ENCODE data around the gene TM4SF4. TPM values are rescaled to one million over a fixed set of nuclear protein-coding genes. Genes with fewer than 3 reads are reported as not detected.

TM4SF4 gene
- total and polyA plus RNA-seq, 2 of the 8 experiments (the other 6 are each of a cell fraction or from before 2014, with no cell fraction given), result not detected

DNA sequence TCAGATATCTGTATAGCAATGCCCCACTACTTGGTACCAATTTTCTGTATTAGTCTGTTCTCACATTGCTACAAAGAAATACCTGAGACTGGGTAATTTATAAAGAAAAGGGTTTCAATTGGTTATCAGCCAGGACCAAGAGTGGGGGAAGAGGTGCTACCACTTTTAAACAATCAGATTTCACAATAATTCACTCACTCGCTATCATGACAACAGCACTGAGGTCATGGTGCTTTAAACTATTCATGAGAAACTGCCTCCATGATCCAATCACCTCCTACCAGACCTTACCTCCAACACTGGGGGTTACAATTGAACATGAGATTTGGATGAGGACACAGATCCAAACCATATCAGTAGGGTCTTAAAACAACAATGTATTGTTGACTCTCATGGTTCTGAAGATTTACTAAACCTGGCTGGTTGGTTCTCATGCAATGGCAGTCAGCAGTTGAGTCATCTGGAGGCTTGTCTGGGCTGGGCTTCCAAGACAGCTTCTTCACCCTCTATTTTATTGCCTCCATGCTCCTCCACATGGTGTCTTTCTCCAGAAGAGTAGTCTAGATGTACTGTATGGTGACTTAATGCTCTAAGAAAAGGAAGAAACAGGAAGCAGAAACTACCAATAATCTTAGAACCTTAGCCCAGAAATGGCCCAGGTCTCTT is 21.2 kb upstream of the TM4SF4 start:
- H2BK20ac ChIP-seq (ENCODE audit: low read length), result 0 out of 2 replicates have a peak overlapping the region, but pooled peaks have one; percentile 26
- H4K8ac ChIP-seq (ENCODE audit: extremely low read depth, insufficient read depth, low read length), result no peak overlapping the region
- no peak overlapping the region for H3K56ac ChIP-seq (replicated peaks; ENCODE audit: insufficient read length, low read depth, low read length)
- H2AFZ ChIP-seq (ENCODE audit: low read length), result no peak overlapping the region
- ChIA-PET CTCF (ENCODE audit: partially characterized antibody) (no interaction called here), POLR2A (ENCODE audit: partially characterized antibody) (no interaction called here)
- no peak overlapping the region for H3K4ac ChIP-seq (replicated peaks; ENCODE audit: insufficient read length, low read depth, low read length)
- no peak overlapping the region for H3K14ac ChIP-seq (ENCODE audit: insufficient read length)
- H3K27me3 ChIP-seq (replicated peaks in 1 of 4; ENCODE audit: control insufficient read depth in 3 of 4, extremely low read depth in 1 of 4, insufficient read depth in 3 of 4, low read length in 3 of 4), result no peaks in the 10 kb centered on the region
- DNase-seq (ENCODE audit: low read depth in 1 of 2, low spot score in 2 of 2) (no peak), FAIRE-seq (no peak)
- no peak overlapping the region for H3K23ac ChIP-seq (ENCODE audit: insufficient read length)
- H3K9me3 ChIP-seq (ENCODE audit: insufficient read depth in 2 of 2, low read depth in 1 of 2, low read length in 1 of 2), result peaks cover 17 to 24% of the 10 kb centered on the region in 2 experiments
- 100% methylated on average over 1 of the region's 1 CpG; no CpG with 5 or more reads in 1 of the 2 experiments for WGBS, 2 experiments (ENCODE audit: extremely low coverage in 1 of 2, insufficient coverage in 1 of 2, insufficient read length in 1 of 2, insufficient replicate concordance in 2 of 2, low coverage in 1 of 2, low lambda C conversion rate in 2 of 2, missing lambda C conversion rate in 1 of 2)
- no peak overlapping the region for H3K18ac ChIP-seq (ENCODE audit: extremely low read depth, low read length)
- H2BK15ac ChIP-seq (ENCODE audit: low read length), result no peak overlapping the region
- no peaks in the 10 kb centered on the region for H3K79me2 ChIP-seq (ENCODE audit: control insufficient read depth in 1 of 2, insufficient read depth in 2 of 2, low read length in 2 of 2)
- no peaks in the 10 kb centered on the region for H3K79me1 ChIP-seq (ENCODE audit: low read depth, low read length)
- H3K9ac ChIP-seq (replicated peaks in 1 of 4; ENCODE audit: extremely low read depth in 1 of 4, low read depth in 3 of 4, low read length in 3 of 4), result no peak overlapping the region
- H2AK5ac ChIP-seq (ENCODE audit: low read depth, low read length), result no peak overlapping the region
- no peak overlapping the region for H3K4me2 ChIP-seq (ENCODE audit: insufficient read depth in 1 of 2, low read depth in 2 of 2, low read length in 2 of 2)
- H2BK5ac ChIP-seq (ENCODE audit: low read depth, low read length), result no peak overlapping the region
- H4K5ac ChIP-seq (ENCODE audit: insufficient read length, low read depth, low read length), result no peak overlapping the region
- no peak overlapping the region for H4K91ac ChIP-seq (replicated peaks; ENCODE audit: insufficient read length, low read length)
- no peak overlapping the region for H3K27ac ChIP-seq (ENCODE audit: low read depth, low read length)
- H3K23me2 ChIP-seq (ENCODE audit: low read depth, low read length), result no peaks in the 10 kb centered on the region
- no peak for TF ChIP-seq BACH1 (IDR thresholded peaks at IDR 0.05; ENCODE audit: low read length)
- TF ChIP-seq JUND (IDR thresholded peaks at IDR 0.05; ENCODE audit: low read length), result no peak
- TF ChIP-seq TAF1 (IDR thresholded peaks at IDR 0.05; ENCODE audit: low read depth, low read length), result no peak
- TF ChIP-seq KDM5A (IDR thresholded peaks at IDR 0.05; ENCODE audit: low read length), result no peak
- no peak for TF ChIP-seq EP300 (IDR thresholded peaks at IDR 0.05; ENCODE audit: borderline replicate concordance in 1 of 2, low read depth in 2 of 2, low read length in 2 of 2)
- TF ChIP-seq, protein P1, sequence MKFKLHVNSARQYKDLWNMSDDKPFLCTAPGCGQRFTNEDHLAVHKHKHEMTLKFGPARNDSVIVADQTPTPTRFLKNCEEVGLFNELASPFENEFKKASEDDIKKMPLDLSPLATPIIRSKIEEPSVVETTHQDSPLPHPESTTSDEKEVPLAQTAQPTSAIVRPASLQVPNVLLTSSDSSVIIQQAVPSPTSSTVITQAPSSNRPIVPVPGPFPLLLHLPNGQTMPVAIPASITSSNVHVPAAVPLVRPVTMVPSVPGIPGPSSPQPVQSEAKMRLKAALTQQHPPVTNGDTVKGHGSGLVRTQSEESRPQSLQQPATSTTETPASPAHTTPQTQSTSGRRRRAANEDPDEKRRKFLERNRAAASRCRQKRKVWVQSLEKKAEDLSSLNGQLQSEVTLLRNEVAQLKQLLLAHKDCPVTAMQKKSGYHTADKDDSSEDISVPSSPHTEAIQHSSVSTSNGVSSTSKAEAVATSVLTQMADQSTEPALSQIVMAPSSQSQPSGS (IDR thresholded peaks at IDR 0.05; ENCODE audit: low read length), result no peak
- no peak for TF ChIP-seq SP2 (IDR thresholded peaks at IDR 0.05; ENCODE audit: low read length)
- no peak for TF ChIP-seq TAF7 (optimal IDR thresholded peaks at IDR 0.05; ENCODE audit: borderline replicate concordance, low read depth, low read length)
- no peak for TF ChIP-seq TBP (IDR thresholded peaks at IDR 0.05; ENCODE audit: low read depth, low read length)
- no peak for TF ChIP-seq RFX5 (IDR thresholded peaks at IDR 0.05; ENCODE audit: borderline replicate concordance, low read depth, low read length)
- TF ChIP-seq RBBP5 (IDR thresholded peaks at IDR 0.05; ENCODE audit: borderline replicate concordance, low read depth, low read length), result no peak
- no peak for TF ChIP-seq SP1 (IDR thresholded peaks at IDR 0.05; ENCODE audit: low read depth, low read length)
- no peaks in the 10 kb centered on the region for H4K20me1 ChIP-seq (replicated peaks in 1 of 2; ENCODE audit: control insufficient read depth in 1 of 2, insufficient read depth in 2 of 2, low read length in 2 of 2)
- no peaks in the 10 kb centered on the region for H3K36me3 ChIP-seq (ENCODE audit: control insufficient read depth in 2 of 4, insufficient read depth in 4 of 4, low read length in 3 of 4)
- no peak overlapping the region for H3K4me3 ChIP-seq (ENCODE audit: extremely low read depth in 1 of 4, insufficient read depth in 2 of 4, low read depth in 3 of 4, low read length in 4 of 4)
- H2BK12ac ChIP-seq (ENCODE audit: low read depth, low read length), result no peak overlapping the region
- H2BK120ac ChIP-seq (replicated peaks; ENCODE audit: low read depth, low read length), result no peak overlapping the region
- H3K4me1 ChIP-seq (replicated peaks in 1 of 4; ENCODE audit: control insufficient read depth in 3 of 4, insufficient read depth in 4 of 4, low read length in 3 of 4), result no peaks in the 10 kb centered on the region

Measured in H1 (cell line).